Caco-2 (cell line): Measurements from ENCODE around the gene FFAR3. TPM values are rescaled to one million over a fixed set of nuclear protein-coding genes. Genes with fewer than 3 reads are reported as not detected.

Experiments used
- BruUV-seq: library from RNA; stranded (reverse); fragments of 400-500 nt; replicated peaks from 2 replicates; lab custom pipeline; 2021; lab: Mats Ljungman, UMichigan
- CTCF ChIA-PET: fragments of 300-600 bp; sonication (Branson Sonifier 250); formaldehyde crosslinking; loops from one replicate; lab custom pipeline; 2022; ENCODE audit warnings: antibody characterized with exemption; lab: Charles Lee
- POLR2A ChIA-PET: fragments of 300-600 bp; sonication (Branson Sonifier 250); formaldehyde crosslinking; loops from one replicate; lab custom pipeline; 2022; ENCODE audit warnings: antibody characterized with exemption; lab: Charles Lee
- DNase-seq, 2 experiments: peaks; one replicate each; pipeline versions ENCODE4 v3.0.0 to v3.0.0-alpha.2; 2020 to 2022
- H3K27me3 ChIP-seq: replicated peaks from 2 replicates; pipeline ENCODE4 v1.6.0; 2011; ENCODE audit warnings: low read length; ENCODE audit not compliant: control insufficient read depth, insufficient read depth
- H3K36me3 ChIP-seq: 2 replicates; pipeline ENCODE4 v1.5.1; 2011; ENCODE audit warnings: low read length; ENCODE audit not compliant: control insufficient read depth, insufficient read depth
- H3K4me1 ChIP-seq: fragments of 250-450 bp; sonication (Bioruptor Pico); 2 replicates; pipeline ENCODE4 v1.5.1; 2020; ENCODE audit warnings: mild to moderate bottlenecking
- H3K4me3 ChIP-seq: 2 replicates; pipeline ENCODE4 v1.5.1; 2011; ENCODE audit warnings: low read depth, mild to moderate bottlenecking, control low read depth, low read length
- H3K9me3 ChIP-seq: fragments of 250-450 bp; sonication (Bioruptor Pico); 2 replicates; pipeline ENCODE4 v1.5.1; 2020; ENCODE audit warnings: mild to moderate bottlenecking, moderate library complexity
- H3K27ac Mint-ChIP-seq: one replicate; pipeline ENCODE4 v1.8.0; 2022; ENCODE audit warnings: mixed read lengths; ENCODE audit not compliant: unreplicated experiment
- H3K27me3 Mint-ChIP-seq: one replicate; pipeline ENCODE4 v1.8.0; 2022; ENCODE audit warnings: mixed read lengths; ENCODE audit not compliant: insufficient read depth, unreplicated experiment
- H3K36me3 Mint-ChIP-seq: one replicate; pipeline ENCODE4 v1.8.0; 2022; ENCODE audit warnings: mild to moderate bottlenecking, mixed read lengths; ENCODE audit not compliant: insufficient read depth, unreplicated experiment
- H3K4me1 Mint-ChIP-seq: one replicate; pipeline ENCODE4 v1.8.0; 2022; ENCODE audit warnings: low read depth, mixed read lengths; ENCODE audit not compliant: unreplicated experiment
- H3K4me3 Mint-ChIP-seq: one replicate; pipeline ENCODE4 v1.8.0; 2022; ENCODE audit warnings: mild to moderate bottlenecking, moderate library complexity, mixed read lengths; ENCODE audit not compliant: unreplicated experiment
- H3K9me3 Mint-ChIP-seq: one replicate; pipeline ENCODE4 v1.8.0; 2022; ENCODE audit warnings: mixed read lengths; ENCODE audit not compliant: unreplicated experiment
- CTCF ChIP-seq, 2 experiments: fragments of 200-600 bp in 1 of 2; IDR thresholded peaks; 1 replicate in 1 of 2; 2 replicates in 1 of 2; pipeline versions ENCODE4 v1.5.1 to v1.8.0; 2011 to 2022; ENCODE audit warnings: antibody characterized with exemption in 1 of 2, control low read depth in 1 of 2, inconsistent platforms in 1 of 2, low read depth in 1 of 2, low read length in 1 of 2, mild to moderate bottlenecking in 1 of 2, moderate library complexity in 1 of 2; ENCODE audit not compliant: insufficient read depth in 1 of 2, severe bottlenecking in 1 of 2, unreplicated experiment in 1 of 2
- intact Hi-C: fragments of 100-400 bp; cut with micrococcal nuclease; formaldehyde crosslinking; loops from one replicate; pipeline ENCODE4 v1.10.0; 2022; ENCODE audit not compliant: unreplicated experiment
- total RNA-seq: library from RNA; stranded (reverse); gene quantifications from 2 replicates; pipeline ENCODE4 v1.2.3, GENCODE V29; 2022

FFAR3 gene
- total RNA-seq, 1 experiment from 2014 or later, result not detected

- no peaks in the 10 kb centered on the region for H3K4me1 Mint-ChIP-seq
- Histone ChIP-seq H3K4me3 (no peak overlapping the region), H3K9me3 (no peaks in the 10 kb centered on the region), H3K36me3 (no peaks in the 10 kb centered on the region), H3K27me3 (no peaks in the 10 kb centered on the region), H3K4me1 (no peaks in the 10 kb centered on the region)
- DNase-seq, result no peak
- no peak for TF ChIP-seq CTCF (IDR thresholded peaks at IDR 0.05; ENCODE audit: insufficient read depth in 1 of 2, low read depth in 1 of 2, low read length in 1 of 2, severe bottlenecking in 1 of 2, unreplicated experiment in 1 of 2)
- no TSS peak for BruUV-seq
- H3K9me3 Mint-ChIP-seq, result no peaks in the 10 kb centered on the region
- H3K4me3 Mint-ChIP-seq, result no peak overlapping the region
- POLR2A ChIA-PET, result no interaction called here
- peaks cover 3% of the 10 kb centered on the region for H3K27me3 Mint-ChIP-seq
- no peaks in the 10 kb centered on the region for H3K36me3 Mint-ChIP-seq
- intact Hi-C loops, result no loop called here
- CTCF ChIA-PET, result no interaction called here
- no peak overlapping the region for H3K27ac Mint-ChIP-seq
These were observed 17.8 kb upstream of the FFAR3 start for GRCh38 chr19:35340431-35340830.

GRCh38 chr19:35341006-35341405 is 17.3 kb upstream of the FFAR3 start:
- peaks cover 3% of the 10 kb centered on the region for H3K27me3 Mint-ChIP-seq
- Histone ChIP-seq H3K9me3 (no peaks in the 10 kb centered on the region), H3K4me1 (no peaks in the 10 kb centered on the region; the same call in 1 of the 2 replicates), H3K4me3 (no peak overlapping the region), H3K27me3 (no peaks in the 10 kb centered on the region), H3K36me3 (no peaks in the 10 kb centered on the region)
- ChIA-PET POLR2A (no interaction called here), CTCF (interaction anchor here (0.6 kb wide), 1 partner anchor 73 kb away, joined by 3 read pairs; no protein-coding TSS in a partner anchor)
- BruUV-seq, result no TSS peak
- intact Hi-C loops, result no loop called here
- no peaks in the 10 kb centered on the region for H3K36me3 Mint-ChIP-seq
- no peaks in the 10 kb centered on the region for H3K9me3 Mint-ChIP-seq
- TF ChIP-seq CTCF (IDR thresholded peaks at IDR 0.05; ENCODE audit: insufficient read depth in 1 of 2, low read depth in 1 of 2, low read length in 1 of 2, severe bottlenecking in 1 of 2, unreplicated experiment in 1 of 2), result no peak
- no peak overlapping the region for H3K4me3 Mint-ChIP-seq
- no peaks in the 10 kb centered on the region for H3K4me1 Mint-ChIP-seq
- no peak overlapping the region for H3K27ac Mint-ChIP-seq
- no peak for DNase-seq

- Mint-ChIP-seq H3K36me3 (no peaks in the 10 kb centered on the region), H3K4me1 (no peaks in the 10 kb centered on the region), H3K27ac (no peak overlapping the region), H3K9me3 (no peaks in the 10 kb centered on the region), H3K4me3 (no peak overlapping the region), H3K27me3 (peaks cover 3% of the 10 kb centered on the region)
- CTCF ChIA-PET, result interaction anchor here (0.6 kb wide), 1 partner anchor 74 kb away, joined by 3 read pairs; no protein-coding TSS in a partner anchor
- DNase-seq, result no peak
- Histone ChIP-seq H3K36me3 (no peaks in the 10 kb centered on the region), H3K27me3 (no peaks in the 10 kb centered on the region), H3K4me3 (no peak overlapping the region), H3K9me3 (no peaks in the 10 kb centered on the region), H3K4me1 (no peaks in the 10 kb centered on the region; the same call in 1 of the 2 replicates)
- no peak for TF ChIP-seq CTCF (IDR thresholded peaks at IDR 0.05; ENCODE audit: insufficient read depth in 1 of 2, low read depth in 1 of 2, low read length in 1 of 2, severe bottlenecking in 1 of 2, unreplicated experiment in 1 of 2)
- BruUV-seq, result no TSS peak
- POLR2A ChIA-PET, result no interaction called here
- intact Hi-C loops, result no loop called here
These were observed 16.6 kb upstream of the FFAR3 start for GRCh38 chr19:35341565-35342225.
